Left lung (tissue), 10 donors: Measurements from ENCODE around the gene ARHGEF18. TPM values are rescaled to one million over a fixed set of nuclear protein-coding genes. Genes with fewer than 3 reads are reported as not detected.

Experiments used
- ATAC-seq: fragments of 200-7000 bp; cut with Tn5 transposase; one replicate; pipeline ENCODE4 v1.9.1; 2020; ENCODE audit warnings: moderate library complexity
- DNase-seq, 4 donors: peaks; one replicate each; pipeline ENCODE4 v3.0.0-alpha.2; 2013 to 2020
- H3K27ac ChIP-seq, 2 donors: fragments of 200-600 bp; sonication (generic) in 1 of 2; one replicate each; pipeline versions ENCODE4 v1.5.0 to v1.8.0; 2020 to 2021
- H3K27me3 ChIP-seq, 2 donors: fragments of 200-600 bp; sonication (generic) in 1 of 2; one replicate each; pipeline versions ENCODE4 v1.5.0 to v1.8.0; 2020 to 2021
- H3K36me3 ChIP-seq, 2 donors: fragments of 200-600 bp; sonication (generic) in 1 of 2; one replicate each; pipeline versions ENCODE4 v1.5.0 to v1.8.0; 2020 to 2021
- H3K4me1 ChIP-seq, 2 donors: fragments of 200-600 bp; one replicate each; pipeline ENCODE4 v1.8.0; 2021
- H3K4me3 ChIP-seq, 2 donors: fragments of 200-600 bp; sonication (generic) in 1 of 2; one replicate each; pipeline versions ENCODE4 v1.5.0 to v1.8.0; 2020 to 2021; ENCODE audit warnings: mild to moderate bottlenecking in 1 of 2
- H3K9me3 ChIP-seq, 2 donors: fragments of 200-600 bp; sonication (generic) in 1 of 2; one replicate each; pipeline versions ENCODE4 v1.5.0 to v1.8.0; 2020 to 2021
- CTCF ChIP-seq, 2 donors: fragments of 200-600 bp; sonication (generic) in 1 of 2; IDR thresholded peaks; one replicate each; pipeline versions ENCODE4 v1.5.0 to v1.8.0; 2021; ENCODE audit warnings: antibody characterized with exemption in 2 of 2
- intact Hi-C, 2 donors: fragments of 100-400 bp; cut with DNase I; formaldehyde crosslinking; loops; one replicate each; pipeline versions ENCODE4 v1.11.2 to v1.14.2; 2022
- polyA plus RNA-seq, 6 donors: library from polyadenylated mRNA; unstranded; fragments of 120-200 nt; gene quantifications; one replicate each; pipeline ENCODE4 v1.2.1, GENCODE V29; 2013; ENCODE audit not compliant: insufficient read length in 6 of 6
- total RNA-seq, 2 donors: library from RNA; stranded (reverse); fragmentation: NEBNext Ultra II Directional; extraction: Animal tissue kit (Norgen Biotek cat#: 25700); gene quantifications; one replicate each; pipeline ENCODE4 v1.2.1, GENCODE V29; 2021
- donor health status: DM: no; HTN: yes; CAD: no.
- donor health status: DM: no; HTN: no; CAD: no.

Gene ARHGEF18
- total and polyA plus RNA-seq, 8 donors = 24.6 to 61.2 (median 32.1) TPM

DNA sequence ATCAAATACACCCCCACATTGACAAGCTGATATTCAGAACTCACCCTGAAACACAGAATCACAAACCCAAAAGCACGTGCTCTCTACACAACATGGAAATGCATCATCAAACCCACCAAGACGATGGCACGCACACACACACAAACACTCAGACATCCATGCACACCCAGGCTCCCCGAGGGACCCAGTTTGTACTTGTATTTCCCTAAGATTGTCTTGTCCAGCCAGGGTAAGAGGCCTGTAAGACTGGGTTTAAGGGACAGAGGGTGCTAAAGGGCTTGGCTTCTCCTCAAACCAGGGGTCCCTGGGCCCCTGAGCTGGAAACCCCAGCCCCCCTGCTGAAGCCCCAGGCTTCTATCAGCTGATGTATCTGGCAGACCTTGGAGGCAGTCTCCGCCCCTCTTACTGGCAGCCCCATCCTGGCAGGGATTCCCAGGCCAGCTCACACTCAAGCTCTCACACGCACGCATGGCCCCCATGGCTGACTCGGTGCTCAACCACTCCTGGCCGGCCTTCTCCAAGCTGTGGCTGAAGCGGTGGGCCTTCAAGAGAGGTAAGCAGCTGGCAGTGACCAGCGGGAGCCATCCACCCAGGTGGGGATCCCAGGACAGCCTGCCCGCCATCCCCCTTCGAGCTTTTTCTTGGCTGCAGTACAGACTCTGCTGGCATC, 6.5 kb downstream of the ARHGEF18 start:
- Histone ChIP-seq H3K36me3 (no peaks in the 10 kb centered on the region), H3K27ac (no peak overlapping the region), H3K4me3 (no peak overlapping the region), H3K27me3 (no peaks in the 10 kb centered on the region), H3K9me3 (peaks cover 0 to 9% of the 10 kb centered on the region in 2 donors), H3K4me1 (peaks cover 0 to 2% of the 10 kb centered on the region in 2 donors)
- DNase-seq (peak in 1 of 4 donors; percentile 24), ATAC-seq (peak; percentile 32)
- intact Hi-C loops = no loop called here
- TF ChIP-seq CTCF (IDR thresholded peaks at IDR 0.05) = no peak

- no peak for ATAC-seq
- no peaks in the 10 kb centered on the region for H3K36me3 ChIP-seq
- H3K27me3 ChIP-seq = no peaks in the 10 kb centered on the region
- no peaks in the 10 kb centered on the region for H3K4me1 ChIP-seq
- no peak for TF ChIP-seq CTCF (IDR thresholded peaks at IDR 0.05)
- intact Hi-C loops = no loop called here
- H3K4me3 ChIP-seq = no peak overlapping the region
- H3K9me3 ChIP-seq = peaks cover 0 to 9% of the 10 kb centered on the region in 2 donors
- H3K27ac ChIP-seq = no peak overlapping the region
- no peak for DNase-seq
Measured at GRCh38 chr19:7355871-7356270, 7.1 kb downstream of the ARHGEF18 start.

DNA sequence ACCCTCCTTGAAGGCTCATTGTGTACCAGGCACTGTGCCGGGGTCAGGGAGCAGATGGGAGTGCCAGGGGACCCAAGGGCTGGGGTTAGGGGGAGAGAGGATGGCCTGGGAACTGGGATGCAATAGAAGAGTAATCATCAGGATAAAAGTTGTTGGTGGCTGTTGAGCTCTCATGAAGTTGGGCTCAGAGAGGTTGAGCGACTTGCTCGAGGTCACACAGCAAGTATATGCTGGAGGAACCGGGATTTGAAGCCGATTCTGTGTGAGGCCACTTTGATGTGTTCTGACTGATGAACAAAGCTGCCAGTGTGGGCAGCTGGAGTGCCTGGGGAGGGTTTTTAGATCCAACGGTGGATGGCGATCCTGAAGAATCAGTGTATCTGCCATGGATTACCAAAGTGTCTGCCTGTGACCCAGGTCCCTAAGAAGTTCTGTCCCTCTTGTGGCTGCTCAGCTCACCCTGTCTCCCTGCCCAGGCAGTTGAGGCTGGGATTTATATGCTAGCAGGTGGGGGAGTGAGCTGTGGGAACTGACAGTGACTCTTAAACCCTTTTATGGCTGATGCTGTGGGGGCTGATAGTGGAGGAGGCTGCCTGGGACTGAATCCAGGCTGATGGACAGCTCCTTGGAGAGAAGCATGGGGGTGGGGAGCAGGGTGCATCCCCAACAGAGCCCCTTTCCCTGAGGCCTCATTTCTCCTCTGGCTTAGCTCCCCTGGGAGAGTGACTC, 8.3 kb downstream of the ARHGEF18 start:
- Histone ChIP-seq H3K9me3 (peaks cover 0 to 2% of the 10 kb centered on the region in 2 donors), H3K27me3 (no peaks in the 10 kb centered on the region), H3K27ac (no peak overlapping the region), H3K36me3 (no peaks in the 10 kb centered on the region), H3K4me1 (no peaks in the 10 kb centered on the region), H3K4me3 (no peak overlapping the region)
- TF ChIP-seq CTCF (IDR thresholded peaks at IDR 0.05) = no peak
- ATAC-seq = no peak
- no peak for DNase-seq
- intact Hi-C loops = no loop called here

GRCh38 chr19:7358102-7358597, 9.4 kb downstream of the ARHGEF18 start:
- Histone ChIP-seq H3K9me3 (no peaks in the 10 kb centered on the region), H3K27ac (no peak overlapping the region), H3K4me3 (no peak overlapping the region), H3K36me3 (no peaks in the 10 kb centered on the region), H3K4me1 (no peaks in the 10 kb centered on the region), H3K27me3 (no peaks in the 10 kb centered on the region)
- intact Hi-C loops = no loop called here
- DNase-seq (no peak), ATAC-seq (no peak)
- TF ChIP-seq CTCF (IDR thresholded peaks at IDR 0.05) = no peak

- H3K9me3 ChIP-seq = no peaks in the 10 kb centered on the region
- TF ChIP-seq CTCF (IDR thresholded peaks at IDR 0.05) = no peak
- no peak for DNase-seq
- intact Hi-C loops = no loop called here
- H3K4me1 ChIP-seq = no peaks in the 10 kb centered on the region
- H3K27me3 ChIP-seq = no peaks in the 10 kb centered on the region
- no peak overlapping the region for H3K27ac ChIP-seq
- peaks cover 0 to 11% of the 10 kb centered on the region in 2 donors for H3K36me3 ChIP-seq
- H3K4me3 ChIP-seq = no peak overlapping the region
- no peak for ATAC-seq
Measured at GRCh38 chr19:7360393-7360984, 11.8 kb downstream of the ARHGEF18 start.
